ENCODE results near the gene RAB20.
"Not testable (repeated sequence)": the region's sequence is repeated elsewhere in the genome, so short reads cannot be mapped to it uniquely, and the experiment has no call there.

Gene RAB20

GRCh38 chr13:110574161-110574560 is 12.6 kb upstream of the RAB20 start:
- no peak overlapping the region for H3K27ac ChIP-seq
- no peak for TF ChIP-seq ZFX (IDR thresholded peaks at IDR 0.05)
- no peak for TF ChIP-seq CTCF (conservative IDR thresholded peaks at IDR 0.05)

GRCh38 chr13:110572778-110573118 is 11.2 kb upstream of the RAB20 start:
- TF ChIP-seq CTCF (conservative IDR thresholded peaks at IDR 0.05) = no peak
- no peak for TF ChIP-seq ZFX (IDR thresholded peaks at IDR 0.05)
- H3K27ac ChIP-seq = no peak overlapping the region

- no peak overlapping the region for H3K27ac ChIP-seq
- TF ChIP-seq ZFX (IDR thresholded peaks at IDR 0.05) = no peak
- no peak for TF ChIP-seq CTCF (conservative IDR thresholded peaks at IDR 0.05)
Observed at GRCh38 chr13:110571896-110572777, 10.6 kb upstream of the RAB20 start.

GRCh38 chr13:110570886-110571285 is 9.4 kb upstream of the RAB20 start:
- TF ChIP-seq CTCF (conservative IDR thresholded peaks at IDR 0.05) = no peak
- no peak for TF ChIP-seq ZFX (IDR thresholded peaks at IDR 0.05)
- no peak overlapping the region for H3K27ac ChIP-seq

GRCh38 chr13:110569962-110570361 is 8.4 kb upstream of the RAB20 start:
- not testable (repeated sequence) for H3K27ac ChIP-seq

- TF ChIP-seq CTCF (conservative IDR thresholded peaks at IDR 0.05) (no peak), ZFX (IDR thresholded peaks at IDR 0.05) (no peak)
- H3K27ac ChIP-seq = no peak overlapping the region
Observed at GRCh38 chr13:110568612-110569011, 7.1 kb upstream of the RAB20 start.

- no peak overlapping the region for H3K27ac ChIP-seq
- TF ChIP-seq ZFX (IDR thresholded peaks at IDR 0.05) (no peak), CTCF (conservative IDR thresholded peaks at IDR 0.05) (no peak)
Observed at GRCh38 chr13:110566171-110566570, 4.6 kb upstream of the RAB20 start.

GRCh38 chr13:110565296-110565695 is 3.8 kb upstream of the RAB20 start:
- no peak overlapping the region for H3K27ac ChIP-seq
- no peak for TF ChIP-seq ZFX (IDR thresholded peaks at IDR 0.05)
- TF ChIP-seq CTCF (conservative IDR thresholded peaks at IDR 0.05) = peak; percentile 45

All from C4-2B (cell line).